HepG2 (cell line): ENCODE results near the gene STUB1. TPM values are rescaled to one million over a fixed set of nuclear protein-coding genes. Genes with fewer than 3 reads are reported as not detected.

Experiments
- BCL3 ChIP-seq: sonication (generic); formaldehyde crosslinking; IDR thresholded peaks from 2 replicates; pipeline ENCODE4 v1.5.1; 2020; ENCODE audit warnings: mild to moderate bottlenecking, missing genetic modification reagents, moderate library complexity
- CBX2 ChIP-seq, 2 experiments: fragments of 200-600 bp in 1 of 2; sonication (generic); formaldehyde crosslinking in 1 of 2; IDR thresholded peaks; 2 replicates each; pipeline versions ENCODE4 v1.7.0 to v1.8.1; 2018 to 2022; ENCODE audit warnings: low read depth in 2 of 2, low read length in 1 of 2, mild to moderate bottlenecking in 1 of 2, missing genetic modification reagents in 1 of 2
- CCDC6 ChIP-seq: sonication (generic); formaldehyde crosslinking; IDR thresholded peaks from 2 replicates; pipeline ENCODE4 v1.8.1; 2022; ENCODE audit warnings: mild to moderate bottlenecking, missing genetic modification reagents, moderate library complexity
- CHD4 ChIP-seq: fragments of 200-600 bp; sonication (generic); IDR thresholded peaks from 2 replicates; pipeline ENCODE4 v1.7.0; 2017; ENCODE audit warnings: mild to moderate bottlenecking, low read length, borderline replicate concordance
- DRAP1 ChIP-seq: IDR thresholded peaks from 2 replicates; pipeline ENCODE4 v1.6.1; 2016; ENCODE audit warnings: missing genetic modification reagents, missing compliant biosample characterization
- ERF ChIP-seq: IDR thresholded peaks from 2 replicates; pipeline ENCODE4 v1.6.1; 2018; ENCODE audit warnings: missing biosample characterization, missing genetic modification reagents
- IRF9 ChIP-seq: sonication (generic); formaldehyde crosslinking; IDR thresholded peaks from 2 replicates; pipeline ENCODE4 v1.8.0; 2022; ENCODE audit warnings: missing genetic modification reagents, mild to moderate bottlenecking, borderline replicate concordance
- JUN ChIP-seq: sonication (generic); formaldehyde crosslinking; IDR thresholded peaks from 2 replicates; pipeline ENCODE4 v1.4.0; 2020; ENCODE audit warnings: mild to moderate bottlenecking, missing genetic modification reagents
- MAX ChIP-seq: IDR thresholded peaks from 2 replicates; pipeline ENCODE4 v1.6.1; 2012; ENCODE audit warnings: inconsistent platforms
- MXI1 ChIP-seq: IDR thresholded peaks from 3 replicates; pipeline ENCODE4 v1.6.1; 2012; ENCODE audit warnings: low read depth, low read length, inconsistent platforms, borderline replicate concordance
- NBN ChIP-seq: fragments of 450-650 bp; conservative IDR thresholded peaks from 2 replicates; pipeline ENCODE4 v1.6.1; 2017
- PLRG1 ChIP-seq: fragments of 450-650 bp; conservative IDR thresholded peaks from 2 replicates; pipeline ENCODE4 v1.6.1; 2016
- RAD21 ChIP-seq: fragments of 450-650 bp; formaldehyde crosslinking; IDR thresholded peaks from 2 replicates; pipeline ENCODE4 v1.5.0; 2020; ENCODE audit warnings: mild to moderate bottlenecking
- TBX3 ChIP-seq: fragments of 450-650 bp; IDR thresholded peaks from 2 replicates; pipeline ENCODE4 v1.6.1; 2017; ENCODE audit warnings: antibody characterized with exemption, mild to moderate bottlenecking, inconsistent platforms, borderline replicate concordance
- TGIF2 ChIP-seq: IDR thresholded peaks from 2 replicates; pipeline ENCODE4 v1.6.1; 2016; ENCODE audit warnings: control low read depth, missing compliant biosample characterization
- ZBTB14 ChIP-seq: sonication (generic); formaldehyde crosslinking; IDR thresholded peaks from 2 replicates; pipeline ENCODE4 v1.4.0; 2020; ENCODE audit warnings: missing genetic modification reagents
- ZNF17 ChIP-seq: sonication (generic); formaldehyde crosslinking; IDR thresholded peaks from 2 replicates; pipeline ENCODE4 v1.5.0; 2020; ENCODE audit warnings: mild to moderate bottlenecking, missing genetic modification reagents
- ZNF280D ChIP-seq: sonication (generic); formaldehyde crosslinking; IDR thresholded peaks from 2 replicates; pipeline ENCODE4 v1.5.1; 2020; ENCODE audit warnings: mild to moderate bottlenecking, missing genetic modification reagents
- ZNF292 ChIP-seq: sonication (generic); formaldehyde crosslinking; IDR thresholded peaks from 2 replicates; pipeline ENCODE4 v1.8.1; 2022; ENCODE audit warnings: mild to moderate bottlenecking, low read depth, missing genetic modification reagents, borderline replicate concordance
- ZNF333 ChIP-seq: sonication (generic); formaldehyde crosslinking; IDR thresholded peaks from 2 replicates; pipeline ENCODE4 v1.4.0; 2020; ENCODE audit warnings: mild to moderate bottlenecking, missing genetic modification reagents, borderline replicate concordance
- ZNF468 ChIP-seq: sonication (generic); formaldehyde crosslinking; IDR thresholded peaks from 2 replicates; pipeline ENCODE4 v1.8.0; 2022; ENCODE audit warnings: mild to moderate bottlenecking, moderate library complexity, missing genetic modification reagents
- ZNF496 ChIP-seq: sonication (generic); formaldehyde crosslinking; IDR thresholded peaks from 2 replicates; pipeline ENCODE4 v1.8.1; 2023; ENCODE audit warnings: mild to moderate bottlenecking, moderate library complexity, missing genetic modification reagents; ENCODE audit not compliant: insufficient replicate concordance
- ZNF652 ChIP-seq: IDR thresholded peaks from 2 replicates; pipeline ENCODE4 v1.6.1; 2016; ENCODE audit warnings: low read depth, borderline replicate concordance
- ZNF775 ChIP-seq: sonication (generic); formaldehyde crosslinking; IDR thresholded peaks from 2 replicates; pipeline ENCODE4 v1.4.0; 2020; ENCODE audit warnings: missing genetic modification reagents, mild to moderate bottlenecking, moderate library complexity, borderline replicate concordance
- polyA plus RNA-seq, 8 experiments: library from polyadenylated mRNA; depleted of rRNA in 3 of 8; stranded (reverse) in 7 of 8; unstranded in 1 of 8; fragments of >200 nt; fragmentation: Illumina TruSeq in 4 of 8; extraction: Trizol in 4 of 8; gene quantifications; 2 replicates each; pipeline versions ENCODE4 v1.2.1 to v1.2.3, GENCODE V29; 2011 to 2016; ENCODE audit warnings: low read depth in 4 of 8, missing spikeins in 1 of 8, mixed read lengths in 1 of 8; ENCODE audit not compliant: insufficient read depth in 1 of 8
- total RNA-seq, 5 experiments: library from RNA; depleted of rRNA; stranded (reverse); fragments of >200 nt; fragmentation: Illumina TruSeq; extraction: Trizol; gene quantifications; 2 replicates each; pipeline ENCODE4 v1.2.3, GENCODE V29; 2016; ENCODE audit warnings: low read depth in 1 of 5

Gene STUB1
- total and polyA plus RNA-seq, 2 of the 13 experiments (the other 11 are each of a cell fraction or from before 2014, with no cell fraction given): 52.9 to 78.2 TPM

GRCh38 chr16:630815-631405 is 49.3 kb upstream of the STUB1 start, which contains the start of gene WFIKKN1 (continued):
- no peak for TF ChIP-seq IRF9 (CRISPR knock-in tag)
- no peak for TF ChIP-seq ZNF17 (CRISPR knock-in tag)
- TF ChIP-seq CHD4: no peak
- TF ChIP-seq MAX: peak; percentile 11; the same call in 1 of the 2 replicates
- no peak for TF ChIP-seq RAD21 (CRISPR knock-in tag)
- no peak; the same call in 1 of the 2 replicates for TF ChIP-seq ZNF280D
- TF ChIP-seq DRAP1 (CRISPR knock-in tag): no peak
- peak; percentile 35; the same call in 1 of the 2 replicates for TF ChIP-seq ZNF292 (CRISPR knock-in tag)
- TF ChIP-seq PLRG1: no peak
- no peak for TF ChIP-seq ZNF775
- no peak for TF ChIP-seq CCDC6 (CRISPR knock-in tag)
- TF ChIP-seq CBX2 (IDR thresholded peaks at IDR 0.05; ENCODE audit: low read depth, low read length): no peak
- no peak for TF ChIP-seq CBX2 (CRISPR knock-in tag; IDR thresholded peaks at IDR 0.05; ENCODE audit: low read depth)
- TF ChIP-seq ZNF333 (CRISPR knock-in tag): no peak; the same call in 1 of the 2 replicates
- no peak for TF ChIP-seq ZNF496 (CRISPR knock-in tag)
- TF ChIP-seq TBX3: no peak
- TF ChIP-seq ERF (CRISPR knock-in tag): peak; percentile 15; the same call in 1 of the 2 replicates
- no peak for TF ChIP-seq NBN
- no peak for TF ChIP-seq ZNF652 (CRISPR knock-in tag)
- TF ChIP-seq ZBTB14 (CRISPR knock-in tag): no peak
- TF ChIP-seq JUN: no peak
- no peak for TF ChIP-seq ZNF468 (CRISPR knock-in tag)
- no peak for TF ChIP-seq BCL3 (CRISPR knock-in tag)
- 0 out of 3 replicates have a peak, but pooled peaks have one; percentile 6 for TF ChIP-seq MXI1
- no peak; the same call in 1 of the 2 replicates for TF ChIP-seq TGIF2 (CRISPR knock-in tag)
